Sciatic nerve (tissue), 2 donors: ENCODE results near the gene RIF1. TPM values are rescaled to one million over a fixed set of nuclear protein-coding genes. Genes with fewer than 3 reads are reported as not detected.

ENCODE experiments used
- ATAC-seq: fragments of 200-7000 bp; cut with Tn5 transposase; one replicate; pipeline ENCODE4 v1.9.1; 2020; ENCODE audit warnings: mild to moderate bottlenecking, moderate library complexity
- DNase-seq: peaks from one replicate; pipeline ENCODE4 v3.0.0-alpha.2; 2020; ENCODE audit warnings: low spot score
- intact Hi-C: fragments of 100-400 bp; cut with DNase I; formaldehyde crosslinking; loops from one replicate; pipeline ENCODE4 v1.14.2; 2022
- microRNA-seq: library from miRNA; unstranded; fragments of <30 nt; microRNA quantifications from one replicate; pipeline ENCODE4 v1.2.0, GENCODE V29; 2020
- total RNA-seq: library from RNA; stranded (reverse); fragmentation: NEBNext Ultra II Directional; extraction: Animal tissue kit (Norgen Biotek cat#: 25700); gene quantifications from one replicate; pipeline ENCODE4 v1.2.1, GENCODE V29; 2021
- donor health status: DM: no; HTN: no; CAD: no.
- donor health status: DM: no; HTN: no; CAD: no.

The RIF1 gene
- total RNA-seq, 1 donor from 2014 or later: 70.8 TPM

DNA sequence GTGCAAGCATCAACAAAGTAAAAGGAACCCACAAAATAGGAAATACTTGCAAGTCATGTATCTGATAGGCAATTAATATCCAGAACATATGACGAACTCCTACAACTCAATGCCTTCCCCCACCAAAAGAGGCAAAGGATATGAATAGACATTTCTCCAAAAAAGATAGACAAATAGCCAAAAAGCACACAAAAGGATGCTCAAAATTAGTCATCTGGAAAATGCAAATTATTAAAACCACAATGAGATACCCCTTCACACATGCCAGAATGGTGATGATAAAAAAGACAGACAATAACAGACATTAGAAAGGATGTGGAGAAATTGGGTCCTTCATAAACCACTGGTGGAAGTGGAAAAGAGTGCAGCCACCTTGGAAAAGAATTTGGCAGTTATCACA, 76.4 kb downstream of the RIF1 start:
- ATAC-seq: no peak
- DNase-seq: no peak
- intact Hi-C loops: no loop called here

- DNase-seq (no peak), ATAC-seq (no peak)
- intact Hi-C loops: no loop called here
Measured at GRCh38 chr2:151490276-151490675, 80.6 kb downstream of the RIF1 start.

- no peak for ATAC-seq
- intact Hi-C loops: no loop called here
Measured at GRCh38 chr2:151491496-151491895, 81.8 kb downstream of the RIF1 start.

DNA sequence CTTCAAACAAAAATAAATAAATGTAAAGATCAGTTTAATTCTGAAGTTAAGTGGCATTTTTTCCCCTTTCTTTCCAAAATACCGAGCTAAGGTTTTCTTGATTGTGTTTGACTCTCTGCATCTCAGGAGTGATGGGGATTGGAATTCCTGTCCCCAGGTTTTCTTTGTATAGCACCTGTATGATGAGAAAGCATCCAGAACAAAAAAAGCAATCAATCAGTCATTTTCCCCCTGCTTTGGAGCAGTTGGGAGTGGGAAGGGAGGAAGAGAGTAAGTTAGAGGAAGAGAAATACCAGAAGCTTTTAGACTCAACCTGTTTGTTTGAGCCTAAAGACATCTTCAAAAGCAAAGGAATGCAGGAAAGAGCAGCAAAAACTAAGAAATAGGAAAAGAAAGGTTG, 88.5 kb downstream of the RIF1 start:
- intact Hi-C loops: no loop called here
- ATAC-seq (no peak), DNase-seq (no peak)

More at GRCh38 chr2:151491496-151491895, 81.8 kb downstream of the RIF1 start:
- DNase-seq: no peak

- intact Hi-C loops: no loop called here
- DNase-seq: no peak
- no peak for ATAC-seq
Measured at GRCh38 chr2:151506170-151506569, 96.5 kb downstream of the RIF1 start.

GRCh38 chr2:151508519-151508918, 98.8 kb downstream of the RIF1 start:
- DNase-seq (no peak), ATAC-seq (peak; percentile 24)
- intact Hi-C loops: no loop called here

DNA sequence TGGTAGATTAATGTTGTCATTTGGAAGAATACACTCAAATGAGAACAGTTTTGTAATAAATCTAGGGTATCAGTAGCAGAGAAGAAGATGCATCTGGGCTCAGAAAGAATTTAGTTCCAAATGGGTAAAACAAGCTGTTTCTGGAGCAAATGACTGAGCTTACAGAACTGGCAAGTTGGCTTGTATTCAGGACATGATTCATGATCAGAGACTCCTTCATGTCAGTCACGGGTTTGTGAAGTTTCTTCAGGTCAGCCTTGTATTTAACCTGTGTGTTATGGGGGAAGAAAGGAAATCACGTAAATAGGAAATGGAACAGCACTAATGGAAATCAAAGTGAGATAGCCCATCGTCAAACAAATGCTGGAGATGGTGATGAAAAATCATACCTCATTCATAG, 109.1 kb downstream of the RIF1 start:
- no peak for ATAC-seq
- intact Hi-C loops: no loop called here
- DNase-seq: no peak

DNA sequence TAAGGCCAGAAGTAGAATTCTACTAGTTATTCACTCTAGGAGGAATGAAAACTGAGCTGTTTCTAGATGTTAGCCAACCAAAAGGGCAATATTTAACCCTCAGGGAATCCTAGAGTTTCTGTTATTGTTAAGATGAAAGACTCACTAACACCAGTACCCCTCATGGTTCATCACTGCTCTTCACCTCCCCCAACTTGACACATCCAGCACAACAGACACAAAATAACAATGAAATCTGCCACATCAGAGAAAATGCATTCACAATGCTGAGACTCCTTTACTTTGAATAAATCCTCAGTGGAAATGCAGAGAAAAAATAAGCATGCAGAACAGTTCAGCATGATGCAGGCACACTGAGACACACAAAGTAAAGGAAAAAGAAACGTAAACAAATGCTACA, 111.3 kb downstream of the RIF1 start:
- ATAC-seq: no peak
- no peak for DNase-seq
- intact Hi-C loops: loop anchor here (5.0 kb wide), 1 partner anchor 1629 kb away; no protein-coding TSS in a partner anchor

- no peak for DNase-seq
- ATAC-seq: no peak
- intact Hi-C loops: loop anchor here (5.0 kb wide), 1 partner anchor 1630 kb away; no protein-coding TSS in a partner anchor
Measured at GRCh38 chr2:151522556-151522955, 112.9 kb downstream of the RIF1 start.

GRCh38 chr2:151523850-151524249, 114.1 kb downstream of the RIF1 start:
- intact Hi-C loops: loop anchor here (5.0 kb wide), 1 partner anchor 1632 kb away; no protein-coding TSS in a partner anchor
- no peak for ATAC-seq
- DNase-seq: no peak

DNA sequence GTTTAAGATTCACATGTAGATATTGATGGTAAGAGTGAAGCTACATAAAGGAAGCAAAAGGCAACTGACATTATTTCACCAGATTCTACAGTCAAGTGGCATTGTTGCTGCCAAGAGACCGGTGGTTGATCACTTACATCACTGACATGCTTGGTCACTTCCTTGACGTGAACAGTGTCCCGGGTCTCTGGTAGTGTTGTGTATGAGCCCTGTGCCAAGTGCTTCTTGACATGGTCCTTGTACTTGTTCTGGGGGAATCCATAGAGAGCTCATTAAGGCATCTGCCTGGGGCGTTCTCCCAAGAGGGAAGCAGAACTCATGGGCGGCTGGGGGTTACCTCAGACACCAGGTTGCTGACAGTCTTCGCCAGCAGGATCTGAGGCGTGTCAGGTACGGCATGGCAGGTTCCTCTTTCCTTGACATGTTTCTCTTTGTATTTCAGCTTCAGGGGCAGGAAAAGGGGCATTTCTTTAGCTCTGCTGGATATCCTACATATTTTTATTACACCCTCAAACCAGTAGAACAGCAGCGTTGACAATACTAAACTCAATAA, 116.2 kb downstream of the RIF1 start:
- no peak for DNase-seq
- ATAC-seq: no peak
- intact Hi-C loops: no loop called here

- no peak for ATAC-seq
- intact Hi-C loops: no loop called here
- no peak for DNase-seq
Measured at GRCh38 chr2:151526572-151527090, 116.9 kb downstream of the RIF1 start.

Small RNA genes within 50 kb of the gene (microRNA-seq; reads per million reads assigned to microRNA genes)
- not detected for gene MIR4773-1
- not detected for gene MIR4773-2

Other genes starting within 250 kb of the RIF1 start
- 23.7 TPM for gene RBM43, start 148.0 kb upstream of the RIF1 start, total RNA-seq
- 15.8 TPM for gene NMI, start 120.2 kb upstream of the RIF1 start, total RNA-seq
- 14.4 TPM for gene TNFAIP6, start 52.3 kb upstream of the RIF1 start, total RNA-seq